ENCODE results near the gene AGO1. TPM values are rescaled to one million over a fixed set of nuclear protein-coding genes. Genes with fewer than 3 reads are reported as not detected.

The AGO1 gene
- total and polyA plus RNA-seq, 2 of the 8 experiments (the other 6 are each of a cell fraction or from before 2014, with no cell fraction given), result 15.1 to 73.7 TPM

- no peak for TF ChIP-seq CHD7 (IDR thresholded peaks at IDR 0.05; ENCODE audit: insufficient replicate concordance, low read length)
- no peak for TF ChIP-seq NRF1 (IDR thresholded peaks at IDR 0.05; ENCODE audit: low read depth, low read length)
Measured at GRCh38 chr1:35901235-35901634, 18.2 kb downstream of the AGO1 start (continued).
